ENCODE results near the gene CTIF. TPM values are rescaled to one million over a fixed set of nuclear protein-coding genes. Genes with fewer than 3 reads are reported as not detected.

CTIF gene
- total RNA-seq, 1 experiment from 2014 or later: 5.8 TPM

GRCh38 chr18:48842259-48843061, 303.6 kb downstream of the CTIF start:
- Histone ChIP-seq H3K79me2 (ENCODE audit: low read length) (no peaks in the 10 kb centered on the region), H2AFZ (ENCODE audit: low read length) (no peak overlapping the region), H3K4me1 (ENCODE audit: insufficient read depth, low read length) (peaks cover 18% of the 10 kb centered on the region), H3K27me3 (ENCODE audit: low read length) (no peaks in the 10 kb centered on the region), H3K27ac (ENCODE audit: low read length) (no peak overlapping the region), H3F3A (ENCODE audit: low read length, unreplicated experiment) (no peaks in the 10 kb centered on the region), H3K9me3 (ENCODE audit: low read length) (no peaks in the 10 kb centered on the region), H3K36me3 (ENCODE audit: low read depth, low read length) (no peaks in the 10 kb centered on the region), H3K9ac (ENCODE audit: low read length) (no peak overlapping the region), H3K4me2 (ENCODE audit: low read length) (no peak overlapping the region), H4K20me1 (ENCODE audit: low read length) (no peaks in the 10 kb centered on the region), H3K4me3 (ENCODE audit: low read length) (no peak overlapping the region), H3K9me2 (replicated peaks; ENCODE audit: low read length) (no peaks in the 10 kb centered on the region)
- ChIA-PET POLR2A (ENCODE audit: unreplicated experiment) (no interaction called here), CTCF (no interaction called here)
- intact Hi-C loops (cut with micrococcal nuclease): no loop called here
- TF ChIP-seq EZH2phosphoT487 (IDR thresholded peaks at IDR 0.05; ENCODE audit: borderline replicate concordance, low read length) (no peak), EZH2 (IDR thresholded peaks at IDR 0.05; ENCODE audit: low read length, unreplicated experiment) (no peak), CTCF (conservative IDR thresholded peaks at IDR 0.05; ENCODE audit: low read depth, low read length) (no peak)
- DNase-seq: no peak
- no TSS peak for BruUV-seq (replicated peaks)
- no peak for ATAC-seq

- Histone ChIP-seq H2AFZ (ENCODE audit: low read length) (no peak overlapping the region), H3F3A (ENCODE audit: low read length, unreplicated experiment) (no peaks in the 10 kb centered on the region), H3K27me3 (ENCODE audit: low read length) (no peaks in the 10 kb centered on the region), H3K4me3 (ENCODE audit: low read length) (no peak overlapping the region), H3K79me2 (ENCODE audit: low read length) (no peaks in the 10 kb centered on the region), H3K36me3 (ENCODE audit: low read depth, low read length) (no peaks in the 10 kb centered on the region), H3K9ac (ENCODE audit: low read length) (no peak overlapping the region), H3K4me2 (ENCODE audit: low read length) (no peak overlapping the region), H3K9me2 (replicated peaks; ENCODE audit: low read length) (no peaks in the 10 kb centered on the region), H3K9me3 (ENCODE audit: low read length) (no peaks in the 10 kb centered on the region), H3K27ac (ENCODE audit: low read length) (no peak overlapping the region), H3K4me1 (ENCODE audit: insufficient read depth, low read length) (peaks cover 18% of the 10 kb centered on the region), H4K20me1 (ENCODE audit: low read length) (no peaks in the 10 kb centered on the region)
- DNase-seq (no peak), ATAC-seq (no peak)
- CTCF ChIA-PET: interaction anchor here (0.6 kb wide), 1 partner anchor 11 kb away, joined by 3 read pairs; no protein-coding TSS in a partner anchor
- POLR2A ChIA-PET (ENCODE audit: unreplicated experiment): no interaction called here
- BruUV-seq (replicated peaks): no TSS peak
- TF ChIP-seq CTCF (conservative IDR thresholded peaks at IDR 0.05; ENCODE audit: low read depth, low read length): no peak
- TF ChIP-seq EZH2phosphoT487 (IDR thresholded peaks at IDR 0.05; ENCODE audit: borderline replicate concordance, low read length): no peak
- TF ChIP-seq EZH2 (IDR thresholded peaks at IDR 0.05; ENCODE audit: low read length, unreplicated experiment): no peak
- intact Hi-C loops (cut with micrococcal nuclease): no loop called here
Measured at GRCh38 chr18:48843162-48843561, 304.3 kb downstream of the CTIF start.

GRCh38 chr18:48843596-48843995, 304.8 kb downstream of the CTIF start:
- peaks cover 14% of the 10 kb centered on the region for H3K4me1 ChIP-seq (ENCODE audit: insufficient read depth, low read length)
- no peaks in the 10 kb centered on the region for H3K9me2 ChIP-seq (replicated peaks; ENCODE audit: low read length)
- CTCF ChIA-PET: interaction anchor here (0.6 kb wide), 1 partner anchor 12 kb away, joined by 3 read pairs; no protein-coding TSS in a partner anchor

More at GRCh38 chr18:48843596-48843995, 304.8 kb downstream of the CTIF start:
- Histone ChIP-seq H3K9me3 (ENCODE audit: low read length) (no peaks in the 10 kb centered on the region), H3K27me3 (ENCODE audit: low read length) (no peaks in the 10 kb centered on the region), H3K9ac (ENCODE audit: low read length) (no peak overlapping the region), H4K20me1 (ENCODE audit: low read length) (no peaks in the 10 kb centered on the region), H3K79me2 (ENCODE audit: low read length) (no peaks in the 10 kb centered on the region), H3K36me3 (ENCODE audit: low read depth, low read length) (no peaks in the 10 kb centered on the region), H2AFZ (ENCODE audit: low read length) (no peak overlapping the region), H3K27ac (ENCODE audit: low read length) (no peak overlapping the region), H3F3A (ENCODE audit: low read length, unreplicated experiment) (no peaks in the 10 kb centered on the region), H3K4me2 (ENCODE audit: low read length) (no peak overlapping the region), H3K4me3 (ENCODE audit: low read length) (no peak overlapping the region)
- DNase-seq (no peak), ATAC-seq (no peak)
- TF ChIP-seq EZH2 (IDR thresholded peaks at IDR 0.05; ENCODE audit: low read length, unreplicated experiment) (no peak), CTCF (conservative IDR thresholded peaks at IDR 0.05; ENCODE audit: low read depth, low read length) (no peak), EZH2phosphoT487 (IDR thresholded peaks at IDR 0.05; ENCODE audit: borderline replicate concordance, low read length) (no peak)
- POLR2A ChIA-PET (ENCODE audit: unreplicated experiment): no interaction called here
- BruUV-seq (replicated peaks): no TSS peak
- intact Hi-C loops (cut with micrococcal nuclease): no loop called here
